ENCODE measurements around the gene MARK4. TPM values are rescaled to one million over a fixed set of nuclear protein-coding genes. Genes with fewer than 3 reads are reported as not detected.
"Not testable (repeated sequence)": the region's sequence is repeated elsewhere in the genome, so short reads cannot be mapped to it uniquely, and the experiment has no call there.

Gene MARK4
- total RNA-seq, 1 experiment from 2014 or later, result 24.1 TPM

DNA sequence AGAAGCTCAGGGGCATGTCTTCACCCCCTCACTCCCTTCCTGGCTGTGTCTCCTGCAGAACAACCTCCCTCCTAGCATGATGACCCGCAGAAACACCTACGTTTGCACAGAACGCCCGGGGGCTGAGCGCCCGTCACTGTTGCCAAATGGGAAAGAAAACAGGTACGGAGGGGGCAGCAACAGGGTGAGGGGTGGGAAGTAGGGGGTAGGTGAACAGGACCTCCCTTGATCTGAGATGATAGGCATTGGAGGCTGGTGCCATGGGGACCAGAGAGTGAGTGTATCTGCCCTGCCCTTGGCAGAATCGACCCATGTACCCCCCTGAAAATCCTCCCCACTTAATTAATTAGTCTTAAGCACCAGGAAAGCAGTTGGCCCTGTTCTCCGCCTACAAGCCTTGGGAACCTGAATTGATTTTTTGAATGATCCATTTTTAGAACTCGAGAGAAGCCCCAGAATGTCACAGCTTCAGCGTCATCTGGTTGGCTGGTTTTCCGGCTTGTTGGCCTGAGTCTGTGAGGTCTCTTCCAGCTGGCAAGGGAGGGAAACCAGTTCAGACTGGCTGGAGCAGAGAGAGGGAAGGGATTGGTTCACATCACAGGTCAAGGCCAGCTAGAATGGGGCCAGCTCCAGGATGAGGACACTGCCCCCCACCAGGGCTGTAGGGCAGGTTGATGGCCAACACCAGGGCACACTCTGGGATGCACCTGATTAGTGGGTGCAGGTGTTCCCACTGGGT is 43.4 kb downstream of the MARK4 start:
- DNase-seq (ENCODE audit: low read depth), result no peak
- in situ Hi-C loops (cut with HindIII; ENCODE audit: low pct_unique_long_range_greater_than_20kb, low sequenced_read_pairs), result no loop called here

DNA sequence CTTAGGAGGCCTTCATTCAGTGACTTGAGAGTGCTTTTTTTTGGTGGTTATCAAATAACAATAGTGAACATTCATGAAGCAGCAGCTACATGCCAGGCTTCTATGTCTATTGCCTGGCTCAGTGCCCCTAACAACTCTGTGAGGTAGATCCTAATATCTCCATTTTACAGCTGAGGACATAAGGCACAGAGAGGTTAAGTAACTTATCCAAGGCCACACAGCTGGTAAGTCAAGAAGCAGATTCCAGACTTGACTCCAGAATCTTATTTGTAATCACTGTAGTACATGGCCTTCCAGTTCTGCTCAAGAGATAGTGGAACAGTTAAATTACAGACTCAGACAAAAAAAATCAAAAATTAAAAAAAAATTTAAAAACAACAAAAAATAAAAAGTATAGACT is 44.8 kb downstream of the MARK4 start:
- DNase-seq (ENCODE audit: low read depth), result no peak
- in situ Hi-C loops (cut with HindIII; ENCODE audit: low pct_unique_long_range_greater_than_20kb, low sequenced_read_pairs), result no loop called here

DNA sequence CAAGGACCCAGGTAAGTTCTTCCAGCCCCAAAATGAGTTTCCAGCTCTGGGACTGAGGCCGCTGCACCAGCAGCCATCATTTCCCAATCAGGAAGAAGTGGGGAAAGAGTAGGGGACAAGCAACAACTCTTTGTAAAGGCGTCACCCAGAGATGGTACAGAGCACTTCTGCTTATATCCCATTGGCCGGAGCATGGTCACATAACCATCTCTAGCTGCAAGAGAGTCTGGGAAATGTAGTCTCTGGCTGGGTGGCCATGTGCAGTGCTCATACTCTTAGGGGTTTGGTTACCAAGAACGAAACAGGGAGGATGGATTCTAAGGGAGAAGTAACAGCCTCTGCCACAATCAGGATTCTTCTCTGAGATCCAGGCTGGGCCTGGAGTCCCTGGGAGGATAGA is 45.3 kb downstream of the MARK4 start:
- in situ Hi-C loops (cut with HindIII; ENCODE audit: low pct_unique_long_range_greater_than_20kb, low sequenced_read_pairs), result no loop called here
- DNase-seq (ENCODE audit: low read depth), result no peak

DNA sequence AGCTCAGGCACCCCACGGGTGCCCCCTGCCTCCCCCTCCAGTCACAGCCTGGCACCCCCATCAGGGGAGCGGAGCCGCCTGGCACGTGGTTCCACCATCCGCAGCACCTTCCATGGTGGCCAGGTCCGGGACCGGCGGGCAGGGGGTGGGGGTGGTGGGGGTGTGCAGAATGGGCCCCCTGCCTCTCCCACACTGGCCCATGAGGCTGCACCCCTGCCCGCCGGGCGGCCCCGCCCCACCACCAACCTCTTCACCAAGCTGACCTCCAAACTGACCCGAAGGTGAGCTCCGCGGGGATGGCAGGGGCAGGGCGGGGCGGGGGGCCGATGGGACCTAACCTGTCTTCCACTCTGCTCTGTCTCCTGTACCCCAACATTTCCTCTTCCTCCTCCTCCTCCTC is 46.6 kb downstream of the MARK4 start:
- in situ Hi-C loops (cut with HindIII; ENCODE audit: low pct_unique_long_range_greater_than_20kb, low sequenced_read_pairs), result no loop called here
- DNase-seq (ENCODE audit: low read depth), result no peak

DNA sequence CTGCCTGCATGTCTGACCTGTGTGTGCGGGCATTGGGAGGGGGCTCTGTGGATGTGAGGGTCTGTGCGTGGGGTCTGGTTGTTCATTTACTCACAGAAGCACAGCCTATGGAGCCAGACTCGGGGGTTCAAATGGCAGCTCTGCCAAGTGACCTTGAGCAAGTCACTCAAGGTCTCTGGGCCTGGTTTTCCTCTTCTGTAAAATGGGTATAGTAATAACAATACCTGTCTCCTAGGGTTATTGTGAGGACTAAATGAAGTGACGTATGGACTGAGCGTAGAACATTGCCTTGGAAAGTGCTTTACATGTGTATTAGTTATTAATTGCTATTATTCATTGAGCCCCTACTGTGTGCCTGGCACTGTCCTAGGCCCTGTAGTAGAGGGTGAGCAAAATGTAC is 47.2 kb downstream of the MARK4 start:
- DNase-seq (ENCODE audit: low read depth), result no peak
- in situ Hi-C loops (cut with HindIII; ENCODE audit: low pct_unique_long_range_greater_than_20kb, low sequenced_read_pairs), result no loop called here

DNA sequence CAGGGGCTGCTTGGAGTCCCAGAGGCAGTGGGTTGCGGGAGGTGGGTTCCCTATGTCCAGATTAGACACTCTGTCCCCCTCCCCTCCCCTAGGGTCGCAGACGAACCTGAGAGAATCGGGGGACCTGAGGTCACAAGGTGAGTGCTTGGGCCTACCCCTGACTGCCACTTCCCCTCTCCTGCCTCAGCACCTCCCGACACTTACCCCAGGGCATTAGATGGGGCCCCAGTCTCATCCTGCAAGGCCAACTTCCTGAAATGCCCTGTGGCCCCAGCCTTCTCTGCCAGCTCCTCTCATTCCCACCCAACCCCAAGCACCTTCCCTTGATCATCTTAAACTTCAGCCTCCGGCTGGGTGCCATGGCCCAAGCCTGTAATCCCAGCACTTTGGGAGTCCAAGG is 48.6 kb downstream of the MARK4 start:
- no peak for DNase-seq (ENCODE audit: low read depth)
- in situ Hi-C loops (cut with HindIII; ENCODE audit: low pct_unique_long_range_greater_than_20kb, low sequenced_read_pairs), result no loop called here

DNA sequence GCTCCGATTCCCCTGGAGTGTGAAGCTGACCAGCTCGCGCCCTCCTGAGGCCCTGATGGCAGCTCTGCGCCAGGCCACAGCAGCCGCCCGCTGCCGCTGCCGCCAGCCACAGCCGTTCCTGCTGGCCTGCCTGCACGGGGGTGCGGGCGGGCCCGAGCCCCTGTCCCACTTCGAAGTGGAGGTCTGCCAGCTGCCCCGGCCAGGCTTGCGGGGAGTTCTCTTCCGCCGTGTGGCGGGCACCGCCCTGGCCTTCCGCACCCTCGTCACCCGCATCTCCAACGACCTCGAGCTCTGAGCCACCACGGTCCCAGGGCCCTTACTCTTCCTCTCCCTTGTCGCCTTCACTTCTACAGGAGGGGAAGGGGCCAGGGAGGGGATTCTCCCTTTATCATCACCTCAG is 51.3 kb downstream of the MARK4 start:
- no peak for DNase-seq (ENCODE audit: low read depth)
- in situ Hi-C loops (cut with HindIII; ENCODE audit: low pct_unique_long_range_greater_than_20kb, low sequenced_read_pairs), result no loop called here

DNA sequence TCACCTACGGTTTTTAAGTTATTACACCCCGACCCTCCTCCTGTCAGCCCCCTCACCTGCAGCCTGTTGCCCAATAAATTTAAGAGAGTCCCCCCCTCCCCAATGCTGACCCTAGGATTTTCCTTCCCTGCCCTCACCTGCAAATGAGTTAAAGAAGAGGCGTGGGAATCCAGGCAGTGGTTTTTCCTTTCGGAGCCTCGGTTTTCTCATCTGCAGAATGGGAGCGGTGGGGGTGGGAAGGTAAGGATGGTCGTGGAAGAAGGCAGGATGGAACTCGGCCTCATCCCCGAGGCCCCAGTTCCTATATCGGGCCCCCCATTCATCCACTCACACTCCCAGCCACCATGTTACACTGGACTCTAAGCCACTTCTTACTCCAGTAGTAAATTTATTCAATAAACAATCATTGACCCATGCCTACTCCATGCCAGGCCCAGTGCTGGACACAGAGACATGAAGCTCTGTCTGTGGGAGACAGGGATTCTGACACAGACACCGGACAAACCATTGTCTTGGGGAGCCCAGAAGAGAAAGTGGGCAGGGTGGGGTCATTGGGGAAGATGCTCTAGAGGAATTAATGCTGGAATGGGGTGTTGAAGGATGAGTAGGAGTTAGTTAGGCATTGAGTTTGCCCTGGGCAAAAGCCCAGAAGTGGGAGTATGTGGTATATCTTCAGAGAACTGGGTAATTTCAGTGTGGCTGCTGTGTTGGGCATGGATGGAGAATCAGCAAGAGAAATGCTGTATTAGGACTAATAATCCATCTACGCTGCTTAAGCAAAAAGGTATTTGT is 52.4 kb downstream of the MARK4 start:
- in situ Hi-C loops (cut with HindIII; ENCODE audit: low pct_unique_long_range_greater_than_20kb, low sequenced_read_pairs), result no loop called here
- DNase-seq (ENCODE audit: low read depth), result no peak

DNA sequence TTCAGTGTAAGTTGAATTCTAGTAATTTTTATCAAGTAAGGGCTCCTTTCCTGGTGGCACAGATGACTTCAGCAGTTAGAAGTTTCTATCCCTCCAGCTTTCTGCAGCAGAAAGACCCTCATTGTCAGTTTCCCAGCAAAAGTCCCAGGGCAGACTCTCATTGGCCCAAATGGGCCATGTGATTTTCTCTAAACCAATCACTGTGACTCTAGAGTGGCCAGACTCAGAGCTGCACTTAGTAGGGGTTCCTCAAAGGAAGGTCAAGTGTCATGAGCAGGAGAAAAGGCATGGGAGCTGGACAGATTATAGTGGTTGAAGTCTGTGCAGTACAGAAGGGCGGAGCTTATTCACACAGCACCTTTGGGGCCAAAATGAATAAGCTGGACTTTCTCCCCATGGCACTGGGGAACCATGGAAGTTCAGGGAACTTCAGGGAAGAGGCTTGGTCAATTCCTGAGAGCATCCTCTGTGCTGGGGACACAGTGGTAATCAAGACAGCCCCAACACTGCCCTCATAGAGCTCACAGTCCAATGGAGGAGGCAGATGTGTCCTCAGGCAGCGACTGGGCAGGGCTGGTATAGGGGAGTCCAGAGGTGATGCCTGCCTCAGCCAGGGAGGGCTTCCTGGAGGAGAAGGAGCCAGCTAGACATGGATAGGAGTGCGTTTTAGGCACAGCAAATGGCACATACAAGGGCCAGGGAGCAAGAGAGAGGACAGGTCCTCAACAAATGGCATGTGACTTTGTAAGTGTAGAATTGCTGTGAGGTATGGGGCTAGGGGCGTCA is 53.3 kb downstream of the MARK4 start:
- in situ Hi-C loops (cut with HindIII; ENCODE audit: low pct_unique_long_range_greater_than_20kb, low sequenced_read_pairs), result no loop called here
- no peak for DNase-seq (ENCODE audit: low read depth)

DNA sequence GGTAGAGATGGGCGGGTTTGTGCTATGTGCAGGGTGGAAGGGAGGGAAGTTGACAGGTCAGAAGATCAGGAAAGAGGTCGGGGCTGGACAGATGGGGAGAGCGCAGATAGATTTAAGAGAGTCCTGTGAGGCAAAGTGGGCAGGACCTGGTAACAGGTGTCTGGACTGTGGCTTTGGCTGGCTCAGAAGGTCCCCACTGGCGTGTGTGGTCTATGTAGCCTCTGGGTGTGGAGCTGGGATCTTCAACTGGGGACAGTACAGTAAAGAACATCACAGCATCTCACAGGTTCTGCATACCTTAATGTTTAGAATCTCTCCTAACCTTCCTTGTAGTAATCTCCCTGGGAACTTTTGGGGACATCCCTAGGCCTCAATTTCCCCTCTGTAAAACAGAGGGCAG is 53.9 kb downstream of the MARK4 start:
- in situ Hi-C loops (cut with HindIII; ENCODE audit: low pct_unique_long_range_greater_than_20kb, low sequenced_read_pairs), result no loop called here
- no peak for DNase-seq (ENCODE audit: low read depth)

DNA sequence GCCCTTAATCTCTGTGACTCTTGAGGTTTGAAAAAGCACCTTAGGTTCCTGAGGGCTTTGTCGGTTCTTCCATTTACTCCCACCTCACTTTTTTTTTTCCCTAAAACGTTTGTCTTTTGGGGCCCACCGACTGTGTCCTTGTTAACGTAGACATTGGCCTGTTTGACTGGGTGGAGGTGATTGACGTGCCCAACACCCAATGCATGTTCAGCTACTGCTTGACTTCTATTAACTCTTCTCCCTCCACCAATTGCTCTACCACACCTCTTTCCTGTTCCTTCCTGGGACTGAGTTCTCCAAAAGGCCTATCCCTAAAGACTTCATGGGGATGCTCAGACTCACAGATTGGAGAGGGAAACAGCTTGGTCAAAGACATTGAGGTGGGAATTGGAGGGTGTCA is 54.4 kb downstream of the MARK4 start:
- no peak for DNase-seq (ENCODE audit: low read depth)
- in situ Hi-C loops (cut with HindIII; ENCODE audit: low pct_unique_long_range_greater_than_20kb, low sequenced_read_pairs), result no loop called here

DNA sequence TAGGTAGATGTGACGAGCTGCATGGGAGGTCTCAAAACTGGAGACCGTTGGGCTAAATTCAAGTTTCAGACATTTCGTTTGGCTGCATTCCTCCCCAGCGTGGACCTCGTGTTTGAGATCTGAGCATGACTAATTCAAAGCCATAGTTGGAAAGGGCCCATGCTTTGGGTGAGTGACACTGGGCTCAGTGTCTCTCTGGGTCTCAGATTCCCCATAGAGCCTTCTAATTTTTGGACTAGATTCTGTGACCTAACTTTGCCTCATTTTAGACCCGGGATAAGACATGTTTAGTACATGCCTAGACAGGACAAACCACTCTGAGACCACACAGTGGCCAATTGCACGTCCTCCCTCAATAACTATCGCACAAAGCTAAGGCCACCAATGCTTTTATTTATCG is 55.0 kb downstream of the MARK4 start:
- DNase-seq (ENCODE audit: low read depth), result no peak
- in situ Hi-C loops (cut with HindIII; ENCODE audit: low pct_unique_long_range_greater_than_20kb, low sequenced_read_pairs), result no loop called here

DNA sequence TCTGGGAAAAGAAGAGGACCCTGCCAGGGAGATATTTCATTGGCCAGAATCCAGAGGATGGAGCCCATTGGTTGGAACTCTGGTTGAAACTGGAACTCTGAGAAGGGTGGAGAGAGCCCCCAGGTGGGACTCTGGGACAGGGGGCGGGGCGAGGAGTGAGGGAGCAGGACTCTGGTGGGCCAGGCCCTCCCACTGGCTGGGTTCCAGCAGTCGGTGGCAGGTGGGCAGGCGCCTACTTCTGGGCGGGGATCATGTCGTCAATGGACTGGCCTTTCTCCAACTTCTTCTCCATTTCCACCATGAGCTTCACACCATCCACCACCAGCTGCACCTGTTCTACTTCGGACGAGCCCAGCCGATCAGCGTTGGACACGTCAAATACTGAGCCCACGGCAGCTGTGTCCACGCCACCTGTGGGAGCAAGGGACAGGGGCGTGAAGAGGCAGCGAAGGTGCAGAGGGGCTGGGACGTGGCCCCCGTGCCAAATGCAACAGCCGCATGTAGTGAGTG is 55.5 kb downstream of the MARK4 start:
- peak; percentile 41 for DNase-seq (ENCODE audit: low read depth)
- in situ Hi-C loops (cut with HindIII; ENCODE audit: low pct_unique_long_range_greater_than_20kb, low sequenced_read_pairs), result no loop called here

DNA sequence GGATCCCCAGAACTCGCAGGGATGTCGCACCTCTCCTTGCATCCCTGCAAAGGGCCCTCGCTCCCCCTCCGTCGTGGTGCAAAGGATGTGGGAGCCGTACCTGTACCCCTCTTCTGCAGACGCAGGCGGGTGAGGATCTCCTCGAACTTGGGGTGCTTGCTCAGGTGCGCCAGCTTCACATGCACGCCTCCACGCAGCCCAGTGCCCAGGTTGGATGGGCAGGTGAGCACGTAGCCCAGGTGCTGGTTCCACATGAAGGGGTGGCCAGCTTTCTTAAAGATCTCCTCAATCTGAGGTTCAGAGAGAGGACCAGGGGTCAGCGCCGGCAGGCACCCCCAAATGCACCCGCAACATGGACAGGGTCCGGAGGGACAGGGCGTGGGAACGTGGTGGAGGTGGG is 56.3 kb downstream of the MARK4 start:
- no peak for DNase-seq (ENCODE audit: low read depth)
- in situ Hi-C loops (cut with HindIII; ENCODE audit: low pct_unique_long_range_greater_than_20kb, low sequenced_read_pairs), result no loop called here

DNA sequence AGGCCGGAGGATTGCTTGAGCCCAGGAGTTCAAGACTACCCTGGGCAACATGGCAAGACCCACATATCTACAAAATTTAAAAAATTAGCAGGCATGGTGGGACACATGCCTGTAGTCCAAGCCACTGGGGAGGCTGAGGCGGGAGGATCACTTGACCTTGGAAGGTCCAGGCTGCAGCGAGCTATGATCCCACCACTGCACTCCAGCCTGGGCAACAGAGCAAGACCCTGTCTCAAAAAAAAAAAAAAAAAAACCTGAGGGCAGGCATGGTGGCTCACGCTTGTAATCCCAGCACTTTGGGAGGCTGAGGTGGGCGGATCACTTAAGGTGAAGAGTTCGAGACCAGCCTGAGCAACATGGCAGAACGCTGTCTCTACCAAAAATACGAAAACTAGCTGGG is 58.3 kb downstream of the MARK4 start:
- in situ Hi-C loops (cut with HindIII; ENCODE audit: low pct_unique_long_range_greater_than_20kb, low sequenced_read_pairs); DNase-seq (ENCODE audit: low read depth): not testable (repeated sequence)

DNA sequence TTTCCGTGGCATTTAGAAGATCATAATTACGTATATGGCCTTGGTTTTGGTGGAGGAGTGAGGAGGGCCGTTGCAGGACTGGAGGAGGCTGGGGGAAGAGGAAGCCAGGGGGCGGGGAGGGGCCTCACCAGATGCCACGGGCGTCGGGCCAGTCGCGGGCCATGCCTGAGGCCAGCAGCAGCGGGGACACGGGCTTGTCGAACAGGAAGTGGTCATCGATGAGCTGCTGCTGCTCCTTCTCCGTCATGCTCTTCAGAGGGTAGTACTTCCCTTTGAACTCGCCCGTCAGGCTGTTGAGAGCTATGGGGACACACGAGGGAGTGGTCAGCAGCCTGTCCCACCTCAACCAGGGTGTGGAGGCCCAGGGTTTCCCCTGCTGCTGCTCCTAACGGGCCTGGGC is 60.5 kb downstream of the MARK4 start:
- DNase-seq (ENCODE audit: low read depth), result no peak
- in situ Hi-C loops (cut with HindIII; ENCODE audit: low pct_unique_long_range_greater_than_20kb, low sequenced_read_pairs), result no loop called here

DNA sequence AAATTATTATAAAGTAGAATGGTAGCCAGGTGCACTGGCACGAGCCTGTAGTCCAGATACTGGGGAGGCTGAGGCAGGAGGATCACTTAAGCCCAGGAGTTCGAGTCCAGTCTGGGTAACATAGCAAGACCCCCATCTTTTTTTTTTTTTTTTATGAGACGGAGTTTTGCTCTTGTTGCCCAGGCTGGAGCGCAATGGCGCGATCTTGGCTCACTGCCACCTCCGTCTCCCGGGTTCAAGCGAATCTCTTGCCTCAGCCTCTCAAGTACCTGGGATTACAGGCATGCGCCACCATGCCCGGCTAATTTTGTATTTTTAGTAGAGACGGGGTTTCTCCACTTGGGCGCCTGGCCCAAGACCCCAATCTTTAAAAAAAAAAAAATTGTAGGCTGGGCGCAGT is 61.2 kb downstream of the MARK4 start:
- in situ Hi-C loops (cut with HindIII; ENCODE audit: low pct_unique_long_range_greater_than_20kb, low sequenced_read_pairs), result not testable (repeated sequence)

DNA sequence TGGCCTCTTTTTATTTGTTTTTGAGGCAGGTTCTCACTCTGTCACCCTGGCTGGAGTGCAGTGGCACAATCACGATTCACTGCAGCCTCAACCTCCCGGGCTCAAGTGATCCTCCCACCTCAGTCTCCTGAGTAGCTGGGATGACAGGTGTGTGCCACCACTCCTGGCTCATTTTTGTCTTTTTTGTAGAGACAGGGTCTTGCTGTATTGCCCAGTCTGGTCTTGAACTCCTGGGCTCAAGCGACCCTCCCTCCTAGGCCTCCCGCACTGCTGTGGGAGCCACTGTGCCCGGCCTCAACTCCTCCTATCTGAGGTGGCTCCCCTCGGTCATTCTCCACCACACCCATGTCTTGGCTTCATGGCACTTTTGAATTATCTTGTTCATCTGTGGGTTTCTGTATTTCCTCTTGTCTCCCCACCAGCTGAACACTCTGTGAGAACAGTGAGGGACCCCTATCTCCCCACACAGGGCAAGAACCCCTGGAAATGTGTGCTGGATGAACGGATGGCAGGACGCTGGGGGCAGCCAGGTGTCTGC is 63.7 kb downstream of the MARK4 start:
- no peak for DNase-seq (ENCODE audit: low read depth)
- in situ Hi-C loops (cut with HindIII; ENCODE audit: low pct_unique_long_range_greater_than_20kb, low sequenced_read_pairs), result no loop called here

More for the DNA sequence above, 61.2 kb downstream of the MARK4 start:
- DNase-seq (ENCODE audit: low read depth), result not testable (repeated sequence)

DNA sequence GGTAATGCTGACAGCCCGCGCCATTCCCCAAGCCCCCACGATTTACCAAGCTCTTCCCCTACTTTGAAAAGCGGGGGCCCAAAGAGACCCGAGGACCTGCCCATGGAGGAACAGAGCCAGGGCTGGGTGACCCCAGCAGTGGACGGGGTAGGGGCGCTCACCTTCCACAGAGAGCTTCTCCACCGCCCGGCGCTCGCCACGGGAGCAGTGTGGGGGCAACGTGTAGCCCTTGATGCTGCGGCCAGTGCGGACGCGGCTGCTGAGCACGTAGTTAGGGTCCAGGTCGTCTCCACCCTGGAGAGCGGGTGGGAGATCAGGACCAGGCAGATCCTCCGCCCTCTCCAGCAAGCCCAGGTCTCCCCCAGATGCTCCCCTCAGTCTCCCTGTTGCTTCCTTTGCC is 64.2 kb downstream of the MARK4 start:
- DNase-seq (ENCODE audit: low read depth), result no peak
- in situ Hi-C loops (cut with HindIII; ENCODE audit: low pct_unique_long_range_greater_than_20kb, low sequenced_read_pairs), result no loop called here
